BJ (cell line): Measurements from ENCODE around the gene SNIP1. TPM values are rescaled to one million over a fixed set of nuclear protein-coding genes. Genes with fewer than 3 reads are reported as not detected.

Experiments
- CTCF ChIA-PET: fragments of 350-600 bp; formaldehyde crosslinking; extraction: SDS; loops from one replicate; lab custom pipeline; 2021; ENCODE audit warnings: antibody characterized with exemption, inconsistent platforms; lab: Yijun Ruan, JAX
- POLR2A ChIA-PET: fragments of 300-600 bp; sonication (Branson Sonifier 250); formaldehyde crosslinking; extraction: SDS; loops from one replicate; lab custom pipeline; 2021; ENCODE audit warnings: antibody characterized with exemption; lab: Charles Lee
- DNase-seq: peaks from one replicate; pipeline ENCODE4 v3.0.0-alpha.2; 2011; ENCODE audit warnings: low read depth
- H3K27me3 ChIP-seq: 2 replicates; pipeline ENCODE4 v1.6.0; 2011; ENCODE audit warnings: low read length; ENCODE audit not compliant: control insufficient read depth, insufficient read depth
- H3K36me3 ChIP-seq: 2 replicates; pipeline ENCODE4 v1.5.1; 2011; ENCODE audit warnings: low read length; ENCODE audit not compliant: control insufficient read depth, insufficient read depth
- H3K4me3 ChIP-seq: 2 replicates; pipeline ENCODE4 v1.5.1; 2011; ENCODE audit warnings: low read depth, mild to moderate bottlenecking, control low read depth, low read length
- polyA plus RNA-seq: library from polyadenylated mRNA; depleted of rRNA; stranded (reverse); fragments of >200 nt; gene quantifications from 2 replicates; pipeline ENCODE4 v1.2.3, GENCODE V29; 2011
- TF ChIP-seq, protein P1 (sequence below): IDR thresholded peaks from 2 replicates; pipeline ENCODE4 v1.5.1; 2011; ENCODE audit warnings: low read depth, mild to moderate bottlenecking, control low read depth, inconsistent platforms, low read length, moderate library complexity; ENCODE audit not compliant: insufficient read depth

SNIP1 gene
- polyA plus RNA-seq, 1 experiment: 5.8 TPM

DNA sequence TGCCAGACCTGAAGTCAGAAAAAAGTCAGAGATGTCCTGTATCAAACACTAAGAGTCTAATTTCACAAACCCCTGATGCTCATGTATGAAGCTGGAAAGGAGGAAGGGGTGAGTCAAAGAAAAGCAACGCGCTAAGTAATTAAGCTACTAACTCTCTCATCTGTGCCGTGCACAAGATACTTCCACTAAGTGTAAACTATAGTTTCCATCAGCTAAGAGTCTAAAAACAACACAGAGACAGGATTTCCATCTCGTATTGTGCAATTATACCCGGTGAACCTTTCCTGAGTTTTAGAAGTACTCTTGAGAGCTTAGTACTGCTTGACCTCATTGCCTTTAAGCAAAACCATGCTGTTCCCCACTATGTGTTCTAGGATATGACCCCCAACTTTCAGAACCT, 21.6 kb upstream of the SNIP1 start:
- POLR2A ChIA-PET: no interaction called here
- no peak overlapping the region for H3K4me3 ChIP-seq
- DNase-seq: no peak
- CTCF ChIA-PET: interaction anchor here (1.1 kb wide), 1 partner anchor 106 kb away, joined by 4 read pairs; no protein-coding TSS in a partner anchor
- TF ChIP-seq, protein P1, sequence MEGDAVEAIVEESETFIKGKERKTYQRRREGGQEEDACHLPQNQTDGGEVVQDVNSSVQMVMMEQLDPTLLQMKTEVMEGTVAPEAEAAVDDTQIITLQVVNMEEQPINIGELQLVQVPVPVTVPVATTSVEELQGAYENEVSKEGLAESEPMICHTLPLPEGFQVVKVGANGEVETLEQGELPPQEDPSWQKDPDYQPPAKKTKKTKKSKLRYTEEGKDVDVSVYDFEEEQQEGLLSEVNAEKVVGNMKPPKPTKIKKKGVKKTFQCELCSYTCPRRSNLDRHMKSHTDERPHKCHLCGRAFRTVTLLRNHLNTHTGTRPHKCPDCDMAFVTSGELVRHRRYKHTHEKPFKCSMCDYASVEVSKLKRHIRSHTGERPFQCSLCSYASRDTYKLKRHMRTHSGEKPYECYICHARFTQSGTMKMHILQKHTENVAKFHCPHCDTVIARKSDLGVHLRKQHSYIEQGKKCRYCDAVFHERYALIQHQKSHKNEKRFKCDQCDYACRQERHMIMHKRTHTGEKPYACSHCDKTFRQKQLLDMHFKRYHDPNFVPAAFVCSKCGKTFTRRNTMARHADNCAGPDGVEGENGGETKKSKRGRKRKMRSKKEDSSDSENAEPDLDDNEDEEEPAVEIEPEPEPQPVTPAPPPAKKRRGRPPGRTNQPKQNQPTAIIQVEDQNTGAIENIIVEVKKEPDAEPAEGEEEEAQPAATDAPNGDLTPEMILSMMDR: no peak
- H3K27me3 ChIP-seq: no peaks in the 10 kb centered on the region
- peaks cover 16% of the 10 kb centered on the region for H3K36me3 ChIP-seq

DNA sequence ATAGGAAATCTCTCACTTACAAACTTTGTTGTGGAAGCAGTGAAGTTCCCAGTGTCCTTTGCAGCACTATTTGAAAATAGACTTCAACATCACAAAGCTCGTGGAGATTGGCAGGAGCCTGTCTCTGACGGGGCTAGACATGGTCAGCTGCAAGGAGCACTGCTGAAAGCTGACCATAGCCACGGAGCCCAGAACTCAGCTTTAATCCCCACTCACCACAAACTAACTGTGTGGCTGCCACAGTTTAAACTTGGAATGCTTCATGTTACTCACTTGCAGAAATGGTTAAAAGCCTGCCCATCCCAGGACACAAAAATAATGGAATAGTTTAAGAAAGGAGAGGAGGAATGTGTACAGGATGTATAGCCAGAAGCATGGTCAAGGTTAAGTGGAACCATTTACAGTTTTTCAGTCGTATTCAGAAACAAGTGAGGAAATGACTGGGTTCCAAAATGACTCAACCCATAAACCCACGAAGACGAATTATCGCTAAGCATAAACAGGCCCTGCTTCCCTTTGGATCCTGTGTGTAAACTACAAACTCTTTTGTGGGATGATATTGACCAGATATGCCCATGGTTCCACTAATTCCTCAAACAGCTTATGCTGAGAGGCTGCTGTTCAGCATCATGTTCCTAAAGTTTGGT, 20.9 kb upstream of the SNIP1 start:
- POLR2A ChIA-PET: no interaction called here
- Histone ChIP-seq H3K27me3 (no peaks in the 10 kb centered on the region), H3K36me3 (peaks cover 15% of the 10 kb centered on the region), H3K4me3 (no peak overlapping the region)
- CTCF ChIA-PET: interaction anchor here (1.0 to 1.1 kb wide), 2 partner anchors 88 to 107 kb away, joined by 4 read pairs; no protein-coding TSS in a partner anchor
- TF ChIP-seq, protein P1: no peak
- DNase-seq: peak; percentile 70

DNA sequence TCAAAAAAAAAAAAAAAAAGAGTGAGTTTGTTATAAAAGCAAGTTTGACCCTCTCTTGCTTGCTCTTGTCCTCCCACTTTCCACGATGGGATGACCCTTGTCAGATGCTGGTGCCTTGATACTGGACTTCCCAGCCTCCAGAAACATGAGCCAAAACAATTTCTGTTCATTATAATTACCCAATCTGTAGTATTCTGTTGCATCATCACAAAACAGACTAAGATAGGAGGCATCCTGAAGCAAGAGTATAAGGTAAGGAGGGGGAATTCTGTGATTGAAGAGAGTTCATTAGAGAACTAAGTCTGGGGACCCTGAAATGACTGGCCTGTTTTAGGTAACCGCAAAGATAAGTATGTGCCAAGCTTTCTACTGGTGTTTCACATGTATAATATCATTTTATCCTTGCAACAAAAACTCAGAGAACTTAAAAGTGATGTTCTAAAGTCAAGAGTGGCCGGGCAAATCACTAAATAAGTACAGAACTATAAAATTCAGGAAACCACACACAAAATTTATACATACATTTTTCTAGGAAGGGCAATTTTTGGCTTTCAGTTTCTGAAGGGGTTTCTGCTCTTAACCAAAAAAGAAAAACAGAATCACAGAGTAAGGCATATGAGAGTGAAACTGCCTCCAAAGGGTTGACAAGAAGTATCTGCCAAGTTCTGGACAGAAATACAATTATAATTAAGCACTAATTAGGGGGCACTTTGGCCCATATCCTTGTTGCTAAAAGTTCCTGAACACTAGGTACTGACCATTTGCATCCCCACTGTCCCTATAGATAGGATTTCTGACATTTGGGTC, 16.6 kb upstream of the SNIP1 start:
- no peak for DNase-seq
- ChIA-PET POLR2A (no interaction called here), CTCF (no interaction called here)
- TF ChIP-seq, protein P1: no peak
- peaks cover 29% of the 10 kb centered on the region for H3K36me3 ChIP-seq
- H3K27me3 ChIP-seq: no peaks in the 10 kb centered on the region
- no peak overlapping the region for H3K4me3 ChIP-seq

DNA sequence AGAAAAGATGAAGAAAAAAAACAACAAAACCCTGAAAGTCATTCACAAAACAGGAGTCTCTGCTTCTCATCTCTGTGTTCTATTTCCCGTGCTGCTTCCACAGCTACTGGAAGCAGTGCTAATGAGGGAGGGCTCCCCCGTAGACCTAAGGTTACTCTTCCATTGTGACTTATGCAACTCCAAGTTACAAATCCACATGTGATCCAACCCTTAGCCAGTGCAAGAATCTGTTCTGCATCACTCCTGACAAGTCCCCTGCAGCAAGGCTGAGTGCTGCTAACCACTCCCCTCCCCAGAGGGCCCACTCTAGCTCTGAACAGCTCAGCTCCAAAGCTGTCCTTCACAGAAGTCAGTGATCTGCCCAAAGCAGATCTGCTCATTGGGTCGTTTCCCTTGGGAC, 12.9 kb upstream of the SNIP1 start:
- no peak for DNase-seq
- CTCF ChIA-PET: no interaction called here

DNA sequence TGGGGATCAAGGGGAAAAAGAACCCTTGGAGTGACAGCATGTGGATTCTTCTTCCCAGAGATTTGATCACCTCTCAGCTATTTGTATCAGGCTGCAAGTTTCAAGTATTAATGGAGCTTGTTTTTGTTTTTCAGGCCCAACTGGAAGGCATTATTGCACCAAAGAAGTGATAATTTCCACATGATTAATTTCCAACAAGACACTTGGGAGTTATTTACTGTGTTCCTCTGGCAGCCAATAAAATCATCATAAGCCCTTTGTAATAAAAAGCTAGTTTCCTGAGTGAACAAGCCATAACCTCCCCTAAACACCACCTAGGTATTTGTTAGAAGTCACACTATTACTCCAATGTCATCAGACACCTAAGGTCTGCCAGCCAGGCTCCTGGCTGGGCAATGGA, 10.8 kb upstream of the SNIP1 start:
- TF ChIP-seq, protein P1: no peak
- CTCF ChIA-PET: interaction anchor here (1.7 kb wide), 1 partner anchor 117 kb away, joined by 4 read pairs; no protein-coding TSS in a partner anchor
- POLR2A ChIA-PET: no interaction called here
- no peaks in the 10 kb centered on the region for H3K27me3 ChIP-seq
- no peak for DNase-seq
- H3K36me3 ChIP-seq: peaks cover 20% of the 10 kb centered on the region
- H3K4me3 ChIP-seq: no peak overlapping the region

More for the DNA sequence above, 12.9 kb upstream of the SNIP1 start:
- POLR2A ChIA-PET: no interaction called here
- Histone ChIP-seq H3K4me3 (no peak overlapping the region), H3K27me3 (no peaks in the 10 kb centered on the region), H3K36me3 (peaks cover 23% of the 10 kb centered on the region)
- TF ChIP-seq, protein P1: no peak
